SK-N-SH treated with all-trans-retinoic acid at 6 μM for 48 hours (cell line): ENCODE results near the gene DNMBP.

Source experiments
- PATZ1 ChIP-seq: fragments of 250-450 bp; sonication (Bioruptor Pico); IDR thresholded peaks from 2 replicates; pipeline ENCODE4 v1.8.0; 2020; ENCODE audit warnings: mild to moderate bottlenecking, moderate library complexity, borderline replicate concordance
- RARB ChIP-seq: fragments of 250-450 bp; sonication (Bioruptor Pico); IDR thresholded peaks from 2 replicates; pipeline ENCODE4 v1.8.0; 2021; ENCODE audit warnings: mild to moderate bottlenecking, moderate library complexity
- TOX ChIP-seq: fragments of 250-450 bp; sonication (Bioruptor Pico); IDR thresholded peaks from 2 replicates; pipeline ENCODE4 v1.8.0; 2021; ENCODE audit warnings: mild to moderate bottlenecking, moderate library complexity, borderline replicate concordance
- ZNF565 ChIP-seq: fragments of 450-650 bp; formaldehyde crosslinking; conservative IDR thresholded peaks from 2 replicates; pipeline ENCODE4 v1.5.0; 2020; ENCODE audit warnings: low read depth, mild to moderate bottlenecking, moderate library complexity

- TF ChIP-seq TOX (CRISPR knock-in tag), result no peak
- no peak for TF ChIP-seq PATZ1 (CRISPR knock-in tag)
- no peak for TF ChIP-seq ZNF565 (CRISPR knock-in tag)
- TF ChIP-seq RARB (CRISPR knock-in tag), result no peak
Observed at GRCh38 chr10:99858849-99859248, 150.9 kb downstream of the DNMBP start.
